NCI-H748 (cell line): ENCODE measurements around the gene PADI1.

Experiments
- DNase-seq: peaks from one replicate; lab custom pipeline; 2025; ENCODE audit not compliant: unreplicated experiment; lab: John Stamatoyannopoulos, UW

Gene PADI1

GRCh38 chr1:17295292-17295691, 90.4 kb downstream of the PADI1 start:
- DNase-seq: no peak
